Choroid plexus epithelial cell (primary cell): ENCODE data around the gene RHOA.
A peak's percentile ranks its signal among the peaks of the same experiment; 100 is the strongest.

Source experiments
- DNase-seq: peaks from one replicate; pipeline ENCODE4 v3.0.0-alpha.2; 2010; ENCODE audit warnings: low read depth
- H3K4me3 ChIP-seq: 2 replicates; pipeline ENCODE4 v1.5.1; 2011; ENCODE audit warnings: low read depth, mild to moderate bottlenecking, control low read depth, low read length, moderate library complexity
- CTCF ChIP-seq: conservative IDR thresholded peaks from 2 replicates; pipeline ENCODE4 v1.5.1; 2011; ENCODE audit warnings: low read depth, mild to moderate bottlenecking, control low read depth, inconsistent platforms, low read length, moderate library complexity

RHOA gene

GRCh38 chr3:49411968-49412631, at the start of gene RHOA, which contains the start of gene TCTA:
RHOA (minus strand) TSS chr3:49411976; CDS start chr3:49375589, 36,387 bp downstream.
TCTA (plus strand) TSS chr3:49412423; CDS start chr3:49412427, 4 bp downstream.
- peak within 1 kb of the TSS; percentile 97 for H3K4me3 ChIP-seq
- peak; percentile 100 for DNase-seq
- no peak for TF ChIP-seq CTCF

DNA sequence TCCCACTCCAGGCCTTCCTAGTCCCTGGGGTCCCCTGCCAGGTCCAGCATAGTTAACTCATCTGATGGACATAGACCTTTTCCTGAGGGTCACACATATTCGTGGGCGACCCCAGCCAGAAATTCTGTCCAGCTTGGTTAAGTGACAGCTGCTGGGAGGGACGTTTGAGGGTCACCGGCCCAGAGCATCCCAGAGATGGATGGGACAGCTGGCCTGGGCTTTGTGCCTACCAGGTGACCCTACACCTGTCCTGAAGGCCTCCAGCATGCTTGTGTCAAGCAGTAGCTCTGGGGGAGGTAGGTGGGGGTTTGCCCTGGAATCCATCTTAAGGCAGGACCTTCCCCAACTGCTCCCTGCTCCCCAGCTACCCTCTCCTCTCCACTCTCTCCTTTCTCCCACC, 49.2 kb upstream of the RHOA start:
- no peak for TF ChIP-seq CTCF
- no peak for DNase-seq
- H3K4me3 ChIP-seq: no peak overlapping the region

DNA sequence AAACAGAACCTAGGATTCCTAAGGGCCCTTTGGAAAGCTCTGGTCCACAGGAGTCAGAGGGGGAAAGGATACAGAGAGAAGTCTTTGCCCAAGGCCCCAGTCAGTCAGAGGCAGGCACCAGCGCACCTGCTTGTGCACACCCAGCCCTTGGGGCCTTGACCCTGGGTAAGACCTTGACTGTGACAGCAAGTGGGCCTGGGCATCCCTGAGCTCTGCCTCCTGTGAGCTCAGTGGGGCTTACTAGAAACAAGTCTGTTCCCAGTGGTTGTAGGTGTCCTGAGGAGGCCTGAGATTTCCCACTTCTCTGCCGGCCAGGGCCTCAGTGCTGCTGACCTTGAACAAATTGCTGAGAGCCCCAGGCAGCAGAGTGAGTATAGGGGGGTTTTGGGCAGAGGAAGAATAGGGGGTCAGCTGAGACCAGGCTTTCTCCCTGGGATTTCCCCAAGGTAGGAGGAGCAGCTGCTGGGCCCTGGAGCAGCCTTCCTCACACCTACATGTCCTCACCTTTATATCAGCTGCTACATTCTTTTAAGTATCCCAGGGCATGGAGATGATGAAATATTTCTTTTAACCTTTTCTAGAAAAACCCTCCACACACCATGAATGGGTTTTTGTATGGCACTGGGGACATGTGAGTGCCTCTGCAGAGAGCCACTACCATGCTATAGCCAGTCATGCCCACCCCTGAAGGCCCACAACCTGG, 48.6 kb upstream of the RHOA start:
- no peak for TF ChIP-seq CTCF
- no peak for DNase-seq
- no peak overlapping the region for H3K4me3 ChIP-seq

DNA sequence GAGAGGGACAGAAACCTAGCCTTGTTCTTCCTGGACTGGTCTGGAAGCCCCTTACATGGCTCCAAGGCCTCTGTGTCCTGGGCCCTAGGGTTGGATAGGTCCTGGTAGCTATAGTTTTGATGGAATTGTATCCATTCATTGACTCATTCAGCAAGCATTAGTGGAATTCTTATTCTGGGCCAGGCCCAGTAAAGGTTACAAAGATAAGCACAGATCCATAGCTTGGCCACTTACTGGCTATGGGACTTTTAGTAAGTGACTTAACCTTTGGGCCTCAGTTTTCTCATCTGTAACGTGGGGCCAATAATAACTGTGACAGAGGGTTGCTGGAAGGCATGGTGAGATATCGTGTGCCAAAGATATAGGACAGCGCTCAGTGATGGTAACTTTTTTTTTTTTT, 44.7 kb upstream of the RHOA start:
- no peak overlapping the region for H3K4me3 ChIP-seq
- peak; percentile 15 for DNase-seq
- TF ChIP-seq CTCF: no peak

DNA sequence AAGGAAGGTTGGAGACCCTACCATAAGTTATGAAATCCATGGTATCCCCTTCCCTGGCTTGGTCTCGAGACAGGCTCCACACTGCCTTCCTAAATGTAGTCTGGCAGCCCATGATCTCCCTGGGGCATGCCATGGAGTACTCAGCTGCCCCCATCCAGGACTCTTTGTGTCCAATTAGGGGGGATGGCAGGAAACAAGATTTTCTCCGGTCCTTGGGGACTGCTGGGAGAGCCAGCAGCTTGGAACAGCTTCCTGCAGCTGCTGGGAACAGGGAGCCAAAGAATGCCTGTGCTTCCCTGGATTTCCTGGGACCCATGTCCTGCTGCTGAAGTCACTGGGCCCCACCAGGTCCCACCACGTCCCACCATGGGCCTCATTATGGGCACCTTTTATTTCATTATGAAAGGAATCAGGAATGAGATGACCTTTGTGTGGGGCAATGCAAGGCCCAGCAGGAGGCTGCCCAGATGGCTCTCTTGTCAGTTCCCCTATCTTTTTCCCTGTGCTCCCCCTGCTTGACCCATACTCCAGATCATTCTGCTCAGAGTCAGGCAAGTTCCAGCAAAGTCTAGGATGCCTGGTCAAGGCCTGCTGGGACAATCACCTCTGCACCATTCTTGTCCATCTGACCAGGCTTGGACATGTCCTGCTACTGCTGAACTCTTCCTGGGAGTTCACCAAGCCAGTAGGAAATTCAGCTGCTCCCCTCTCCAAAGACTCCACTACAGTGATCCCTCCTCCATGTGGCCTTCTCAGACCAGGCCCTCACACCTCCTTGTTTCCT, 43.3 kb upstream of the RHOA start:
- H3K4me3 ChIP-seq: no peak overlapping the region
- TF ChIP-seq CTCF: no peak

DNA sequence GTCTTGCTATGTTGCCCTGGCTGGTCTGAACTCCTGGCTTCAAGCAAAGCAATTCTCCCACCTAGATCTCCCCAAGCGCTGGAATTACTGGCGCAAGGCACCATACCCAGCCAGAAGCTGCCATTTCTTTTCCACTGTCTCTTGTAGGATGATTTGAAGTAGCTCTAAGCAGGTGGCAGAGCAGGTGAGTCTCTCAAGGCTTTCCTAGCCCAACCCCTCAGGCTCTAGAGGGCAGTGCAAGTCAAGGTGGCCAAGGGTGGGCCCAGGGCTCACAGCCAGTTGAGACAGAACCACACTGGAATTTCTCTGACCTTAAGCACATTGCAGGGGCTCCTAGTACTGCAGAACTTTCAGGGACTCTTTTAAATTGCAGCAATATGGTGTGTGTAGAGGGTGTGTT, 42.7 kb upstream of the RHOA start:
- peak; percentile 12 for TF ChIP-seq CTCF
- no peak overlapping the region for H3K4me3 ChIP-seq
- no peak for DNase-seq

More for the DNA sequence above, 43.3 kb upstream of the RHOA start:
- DNase-seq: no peak
